Measurements from ENCODE around the gene SLC25A22. TPM values are rescaled to one million over a fixed set of nuclear protein-coding genes. Genes with fewer than 3 reads are reported as not detected.

The SLC25A22 gene
- total and polyA plus RNA-seq, 9 of the 15 experiments (the other 6 are each of a cell fraction or from before 2014, with no cell fraction given) = 0.41 to 55.4 (median 11.4) TPM

DNA sequence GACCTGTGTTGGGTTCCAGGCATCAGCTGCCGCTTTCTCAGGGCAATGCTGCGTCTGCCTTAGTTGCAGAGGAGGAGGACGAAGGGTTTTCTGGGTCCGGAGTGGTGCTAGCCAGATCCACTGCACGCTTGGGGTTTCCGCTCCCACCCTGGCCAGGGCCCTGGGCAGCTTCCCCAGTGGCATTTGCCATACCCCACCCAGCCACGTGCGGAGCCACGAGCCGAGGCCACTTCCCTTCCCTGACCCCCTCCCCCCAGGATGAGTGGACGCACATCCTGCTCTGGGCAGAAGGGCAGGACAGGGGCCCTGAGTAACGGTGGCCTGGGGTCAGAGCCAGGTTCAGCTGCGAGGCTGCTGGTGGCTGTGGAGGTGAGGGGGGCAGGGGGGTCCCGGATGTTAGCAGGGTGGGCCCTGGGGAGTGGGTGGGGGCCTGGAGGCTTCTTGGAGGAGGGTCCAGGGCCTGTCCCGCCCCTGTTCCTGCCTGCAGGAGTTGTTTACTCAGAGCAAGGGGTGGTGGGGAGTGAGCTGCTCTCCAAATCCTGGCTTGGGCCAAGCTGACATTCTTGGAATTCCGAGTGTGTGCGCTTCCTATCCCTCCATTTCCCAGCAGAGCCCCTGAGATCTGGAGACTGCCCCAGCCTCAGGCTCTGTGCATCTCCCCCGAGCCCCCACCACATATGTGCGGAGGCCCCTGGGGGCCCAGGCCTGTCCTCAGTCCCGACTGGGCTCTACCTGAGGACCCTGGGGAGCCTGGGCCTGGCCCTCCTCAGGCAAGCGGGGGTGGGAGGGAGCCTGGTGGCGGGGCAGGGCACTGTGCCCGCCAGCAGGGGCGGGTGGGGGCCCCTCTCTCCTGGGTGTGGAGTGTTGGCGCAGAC, 46.0 kb upstream of the SLC25A22 start (continued):
- TF ChIP-seq, protein P1, sequence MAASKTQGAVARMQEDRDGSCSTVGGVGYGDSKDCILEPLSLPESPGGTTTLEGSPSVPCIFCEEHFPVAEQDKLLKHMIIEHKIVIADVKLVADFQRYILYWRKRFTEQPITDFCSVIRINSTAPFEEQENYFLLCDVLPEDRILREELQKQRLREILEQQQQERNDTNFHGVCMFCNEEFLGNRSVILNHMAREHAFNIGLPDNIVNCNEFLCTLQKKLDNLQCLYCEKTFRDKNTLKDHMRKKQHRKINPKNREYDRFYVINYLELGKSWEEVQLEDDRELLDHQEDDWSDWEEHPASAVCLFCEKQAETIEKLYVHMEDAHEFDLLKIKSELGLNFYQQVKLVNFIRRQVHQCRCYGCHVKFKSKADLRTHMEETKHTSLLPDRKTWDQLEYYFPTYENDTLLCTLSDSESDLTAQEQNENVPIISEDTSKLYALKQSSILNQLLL (CRISPR knock-in tag; IDR thresholded peaks at IDR 0.05; ENCODE audit: borderline replicate concordance) = no peak
- TF ChIP-seq XRCC4 (IDR thresholded peaks at IDR 0.05; ENCODE audit: extremely low read depth, insufficient read depth, insufficient read length) (no peak), E2F6 (IDR thresholded peaks at IDR 0.05; ENCODE audit: borderline replicate concordance in 1 of 2, extremely low read depth in 1 of 2, insufficient read depth in 1 of 2, insufficient read length in 1 of 2, low read depth in 1 of 2, low read length in 1 of 2, poor library complexity in 1 of 2, severe bottlenecking in 1 of 2) (peak; percentile 25 to 59), WHSC1 (IDR thresholded peaks at IDR 0.05; ENCODE audit: low read length) (no peak), PTTG1 (tag; IDR thresholded peaks at IDR 0.05; ENCODE audit: low read depth) (no peak), SIN3B (IDR thresholded peaks at IDR 0.05; ENCODE audit: low read depth) (no peak), FOXK2 (conservative IDR thresholded peaks at IDR 0.05 in 1 of 2, IDR thresholded peaks at IDR 0.05 in 1 of 2; ENCODE audit: low read depth in 2 of 2) (no peak), ZNF589 (CRISPR knock-in tag; IDR thresholded peaks at IDR 0.05; ENCODE audit: low read depth) (no peak), ETS1 (conservative IDR thresholded peaks at IDR 0.05; ENCODE audit: control insufficient read depth, low read depth, low read length) (peak; percentile 14; the same call in 1 of the 2 replicates), CEBPZ (IDR thresholded peaks at IDR 0.05; ENCODE audit: borderline replicate concordance, low read depth, low read length) (no peak), PHF8 (IDR thresholded peaks at IDR 0.05; ENCODE audit: borderline replicate concordance, low read length) (no peak)
- TF ChIP-seq, protein P2, sequence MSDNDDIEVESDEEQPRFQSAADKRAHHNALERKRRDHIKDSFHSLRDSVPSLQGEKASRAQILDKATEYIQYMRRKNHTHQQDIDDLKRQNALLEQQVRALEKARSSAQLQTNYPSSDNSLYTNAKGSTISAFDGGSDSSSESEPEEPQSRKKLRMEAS (CRISPR knock-in tag; IDR thresholded peaks at IDR 0.05) = peak; percentile 93
- TF ChIP-seq, protein P3, sequence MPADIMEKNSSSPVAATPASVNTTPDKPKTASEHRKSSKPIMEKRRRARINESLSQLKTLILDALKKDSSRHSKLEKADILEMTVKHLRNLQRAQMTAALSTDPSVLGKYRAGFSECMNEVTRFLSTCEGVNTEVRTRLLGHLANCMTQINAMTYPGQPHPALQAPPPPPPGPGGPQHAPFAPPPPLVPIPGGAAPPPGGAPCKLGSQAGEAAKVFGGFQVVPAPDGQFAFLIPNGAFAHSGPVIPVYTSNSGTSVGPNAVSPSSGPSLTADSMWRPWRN (IDR thresholded peaks at IDR 0.05; ENCODE audit: low read depth) = peak; percentile 75
- TF ChIP-seq, protein P4, sequence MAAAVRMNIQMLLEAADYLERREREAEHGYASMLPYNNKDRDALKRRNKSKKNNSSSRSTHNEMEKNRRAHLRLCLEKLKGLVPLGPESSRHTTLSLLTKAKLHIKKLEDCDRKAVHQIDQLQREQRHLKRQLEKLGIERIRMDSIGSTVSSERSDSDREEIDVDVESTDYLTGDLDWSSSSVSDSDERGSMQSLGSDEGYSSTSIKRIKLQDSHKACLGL (CRISPR knock-in tag; IDR thresholded peaks at IDR 0.05; ENCODE audit: borderline replicate concordance, poor library complexity, severe bottlenecking) = no peak

All from K562 (cell line).